Activated naive CD8-positive, alpha-beta T cell (primary cell): ENCODE data around the gene RPS6KA2.

Source experiments
- H3K27ac Mint-ChIP-seq: one replicate; pipeline ENCODE4 v1.8.0; 2021; ENCODE audit warnings: mixed read lengths
- H3K27me3 Mint-ChIP-seq: one replicate; pipeline ENCODE4 v1.8.0; 2021; ENCODE audit warnings: mixed read lengths
- H3K36me3 Mint-ChIP-seq: one replicate; pipeline ENCODE4 v1.8.0; 2021; ENCODE audit warnings: mixed read lengths
- H3K4me1 Mint-ChIP-seq: one replicate; pipeline ENCODE4 v1.8.0; 2021; ENCODE audit warnings: low read depth, mixed read lengths
- H3K4me3 Mint-ChIP-seq: one replicate; pipeline ENCODE4 v1.8.0; 2021; ENCODE audit warnings: mild to moderate bottlenecking, mixed read lengths
- H3K9me3 Mint-ChIP-seq: one replicate; pipeline ENCODE4 v1.8.0; 2021; ENCODE audit warnings: low read depth, mixed read lengths

The RPS6KA2 gene

GRCh38 chr6:166660157-166660688 lies 33.2 kb upstream of the RPS6KA2 start:
- H3K36me3 Mint-ChIP-seq: peaks cover 2% of the 10 kb centered on the region
- H3K27ac Mint-ChIP-seq: no peak overlapping the region
- no peaks in the 10 kb centered on the region for H3K9me3 Mint-ChIP-seq
- peaks cover 12% of the 10 kb centered on the region for H3K4me1 Mint-ChIP-seq
- H3K4me3 Mint-ChIP-seq: no peak overlapping the region
- H3K27me3 Mint-ChIP-seq: peaks cover 13% of the 10 kb centered on the region

GRCh38 chr6:166659581-166659980 lies 32.5 kb upstream of the RPS6KA2 start:
- Mint-ChIP-seq H3K4me1 (peaks cover 12% of the 10 kb centered on the region), H3K36me3 (peaks cover 2% of the 10 kb centered on the region), H3K27me3 (peaks cover 13% of the 10 kb centered on the region), H3K9me3 (no peaks in the 10 kb centered on the region), H3K4me3 (no peak overlapping the region), H3K27ac (no peak overlapping the region)

- peaks cover 13% of the 10 kb centered on the region for H3K27me3 Mint-ChIP-seq
- no peak overlapping the region for H3K27ac Mint-ChIP-seq
- H3K4me1 Mint-ChIP-seq: peaks cover 11% of the 10 kb centered on the region
- no peak overlapping the region for H3K4me3 Mint-ChIP-seq
- H3K9me3 Mint-ChIP-seq: no peaks in the 10 kb centered on the region
- peaks cover 2% of the 10 kb centered on the region for H3K36me3 Mint-ChIP-seq
These were observed 31.7 kb upstream of the RPS6KA2 start for GRCh38 chr6:166658792-166659150.

GRCh38 chr6:166658115-166658791 lies 31.2 kb upstream of the RPS6KA2 start:
- Mint-ChIP-seq H3K4me1 (peaks cover 8% of the 10 kb centered on the region), H3K27me3 (peaks cover 13% of the 10 kb centered on the region), H3K9me3 (no peaks in the 10 kb centered on the region), H3K36me3 (peaks cover 2% of the 10 kb centered on the region), H3K4me3 (no peak overlapping the region), H3K27ac (no peak overlapping the region)

- Mint-ChIP-seq H3K4me1 (peaks cover 8% of the 10 kb centered on the region), H3K36me3 (peaks cover 2% of the 10 kb centered on the region), H3K27ac (no peak overlapping the region), H3K9me3 (no peaks in the 10 kb centered on the region), H3K4me3 (peak overlapping the region; percentile 44), H3K27me3 (peaks cover 11% of the 10 kb centered on the region)
These were observed 30.5 kb upstream of the RPS6KA2 start for GRCh38 chr6:166657531-166657930.

GRCh38 chr6:166656230-166657151 lies 29.4 kb upstream of the RPS6KA2 start:
- Mint-ChIP-seq H3K27ac (no peak overlapping the region), H3K9me3 (no peaks in the 10 kb centered on the region), H3K36me3 (peaks cover 2% of the 10 kb centered on the region), H3K4me3 (peak overlapping the region; percentile 44), H3K27me3 (peaks cover 11% of the 10 kb centered on the region), H3K4me1 (peaks cover 8% of the 10 kb centered on the region)

- Mint-ChIP-seq H3K36me3 (peaks cover 2% of the 10 kb centered on the region), H3K27ac (no peak overlapping the region), H3K9me3 (no peaks in the 10 kb centered on the region), H3K4me3 (no peak overlapping the region), H3K27me3 (peaks cover 11% of the 10 kb centered on the region), H3K4me1 (peaks cover 8% of the 10 kb centered on the region)
These were observed 28.7 kb upstream of the RPS6KA2 start for GRCh38 chr6:166655713-166656229.

GRCh38 chr6:166655251-166655650 lies 28.2 kb upstream of the RPS6KA2 start:
- H3K4me1 Mint-ChIP-seq: peaks cover 8% of the 10 kb centered on the region
- H3K27ac Mint-ChIP-seq: no peak overlapping the region
- no peaks in the 10 kb centered on the region for H3K9me3 Mint-ChIP-seq
- peaks cover 11% of the 10 kb centered on the region for H3K27me3 Mint-ChIP-seq
- no peak overlapping the region for H3K4me3 Mint-ChIP-seq
- peaks cover 2% of the 10 kb centered on the region for H3K36me3 Mint-ChIP-seq

GRCh38 chr6:166654573-166654972 lies 27.5 kb upstream of the RPS6KA2 start:
- Mint-ChIP-seq H3K36me3 (peaks cover 2% of the 10 kb centered on the region), H3K9me3 (no peaks in the 10 kb centered on the region), H3K4me3 (no peak overlapping the region), H3K27ac (no peak overlapping the region), H3K27me3 (peaks cover 11% of the 10 kb centered on the region), H3K4me1 (peaks cover 8% of the 10 kb centered on the region)

- peaks cover 9% of the 10 kb centered on the region for H3K27me3 Mint-ChIP-seq
- no peak overlapping the region for H3K4me3 Mint-ChIP-seq
- H3K4me1 Mint-ChIP-seq: peaks cover 8% of the 10 kb centered on the region
- H3K36me3 Mint-ChIP-seq: peaks cover 2% of the 10 kb centered on the region
- H3K27ac Mint-ChIP-seq: no peak overlapping the region
- no peaks in the 10 kb centered on the region for H3K9me3 Mint-ChIP-seq
These were observed 26.5 kb upstream of the RPS6KA2 start for GRCh38 chr6:166653639-166653941.

GRCh38 chr6:166650824-166651807 lies 24.1 kb upstream of the RPS6KA2 start:
- H3K27me3 Mint-ChIP-seq: no peaks in the 10 kb centered on the region
- no peaks in the 10 kb centered on the region for H3K4me1 Mint-ChIP-seq
- no peaks in the 10 kb centered on the region for H3K36me3 Mint-ChIP-seq
- no peak overlapping the region for H3K27ac Mint-ChIP-seq
- no peak overlapping the region for H3K4me3 Mint-ChIP-seq
- no peaks in the 10 kb centered on the region for H3K9me3 Mint-ChIP-seq

GRCh38 chr6:166650047-166650446 lies 23.0 kb upstream of the RPS6KA2 start:
- H3K9me3 Mint-ChIP-seq: no peaks in the 10 kb centered on the region
- H3K4me1 Mint-ChIP-seq: no peaks in the 10 kb centered on the region
- no peaks in the 10 kb centered on the region for H3K27me3 Mint-ChIP-seq
- H3K36me3 Mint-ChIP-seq: no peaks in the 10 kb centered on the region
- no peak overlapping the region for H3K4me3 Mint-ChIP-seq
- no peak overlapping the region for H3K27ac Mint-ChIP-seq

GRCh38 chr6:166648846-166649245 lies 21.8 kb upstream of the RPS6KA2 start:
- H3K27me3 Mint-ChIP-seq: no peaks in the 10 kb centered on the region
- H3K36me3 Mint-ChIP-seq: peaks cover 2% of the 10 kb centered on the region
- H3K4me1 Mint-ChIP-seq: no peaks in the 10 kb centered on the region
- no peak overlapping the region for H3K27ac Mint-ChIP-seq
- no peak overlapping the region for H3K4me3 Mint-ChIP-seq
- H3K9me3 Mint-ChIP-seq: peaks cover 3% of the 10 kb centered on the region

- peaks cover 3% of the 10 kb centered on the region for H3K27me3 Mint-ChIP-seq
- peaks cover 6% of the 10 kb centered on the region for H3K36me3 Mint-ChIP-seq
- H3K4me1 Mint-ChIP-seq: no peaks in the 10 kb centered on the region
- no peak overlapping the region for H3K27ac Mint-ChIP-seq
- peaks cover 12% of the 10 kb centered on the region for H3K9me3 Mint-ChIP-seq
- no peak overlapping the region for H3K4me3 Mint-ChIP-seq
These were observed 20.8 kb upstream of the RPS6KA2 start for GRCh38 chr6:166647896-166648295.
